ENCODE results near the gene PLEKHH2. TPM values are rescaled to one million over a fixed set of nuclear protein-coding genes. Genes with fewer than 3 reads are reported as not detected.

Gene PLEKHH2
- total and polyA plus RNA-seq, 2 of the 13 experiments (the other 11 are each of a cell fraction or from before 2014, with no cell fraction given): 1.1 to 3.0 TPM

DNA sequence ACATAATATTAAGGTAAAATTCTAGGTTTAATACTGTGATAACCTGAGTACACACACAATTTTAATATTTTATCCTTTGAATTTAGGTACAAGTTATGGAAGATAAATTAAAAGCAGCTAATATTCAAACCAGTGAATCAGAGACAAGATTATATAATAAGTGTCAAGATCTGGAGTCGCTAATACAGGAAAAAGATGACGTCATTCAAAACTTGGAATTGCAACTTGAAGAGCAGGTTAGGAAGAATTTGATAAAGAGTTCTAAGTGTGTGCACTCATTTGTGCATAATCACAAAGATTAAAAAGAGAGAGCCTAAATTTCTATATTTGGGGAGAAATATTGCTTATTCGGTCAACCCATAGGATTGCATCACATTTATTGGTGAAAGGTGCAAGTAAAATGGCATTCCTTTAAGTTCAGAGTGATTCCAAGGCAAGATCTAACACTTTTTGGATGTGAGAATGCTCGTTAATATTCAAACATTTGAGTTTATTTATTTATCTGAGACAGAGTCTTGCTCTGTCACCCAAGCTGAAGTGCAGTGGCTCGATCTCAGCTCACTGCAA lies 55.5 kb downstream of the PLEKHH2 start:
- no TSS peak for BruUV-seq (replicated peaks)
- no peak overlapping the region for H2AFZ ChIP-seq (ENCODE audit: low read length)
- no peak overlapping the region for H3K4me3 ChIP-seq (replicated peaks in 1 of 3; ENCODE audit: insufficient read depth in 1 of 3, low read depth in 2 of 3, low read length in 3 of 3)
- 69% methylated on average over 5 of the region's 5 CpGs for WGBS (ENCODE audit: low lambda C conversion rate)
- peak; percentile 36 for FAIRE-seq
- no peak overlapping the region for H3K4me2 ChIP-seq (ENCODE audit: low read depth, low read length)
- TF ChIP-seq CC2D1A (CRISPR knock-in tag; IDR thresholded peaks at IDR 0.05) (no peak), ZNF839 (CRISPR knock-in tag; IDR thresholded peaks at IDR 0.05; ENCODE audit: borderline replicate concordance) (no peak), CEBPB (IDR thresholded peaks at IDR 0.05; ENCODE audit: borderline replicate concordance, low read depth, low read length) (peak; percentile 52; the same call in 1 of the 2 replicates), ZNF24 (IDR thresholded peaks at IDR 0.05) (no peak), MLXIP (CRISPR knock-in tag; IDR thresholded peaks at IDR 0.05; ENCODE audit: borderline replicate concordance) (no peak), ZNF354B (CRISPR knock-in tag; IDR thresholded peaks at IDR 0.05) (no peak), HOXA7 (CRISPR knock-in tag; IDR thresholded peaks at IDR 0.05) (no peak), TBX2 (CRISPR knock-in tag; IDR thresholded peaks at IDR 0.05; ENCODE audit: borderline replicate concordance) (no peak), WIZ (CRISPR knock-in tag; IDR thresholded peaks at IDR 0.05) (no peak), ATF7 (IDR thresholded peaks at IDR 0.05) (peak; percentile 96), ATF7 (CRISPR knock-in tag; IDR thresholded peaks at IDR 0.05) (no peak), GFI1 (CRISPR knock-in tag; IDR thresholded peaks at IDR 0.05; ENCODE audit: borderline replicate concordance) (no peak), TAF1 (CRISPR knock-in tag; IDR thresholded peaks at IDR 0.05) (no peak), CREB1 (IDR thresholded peaks at IDR 0.05) (peak; percentile 77), CREB1 (CRISPR knock-in tag; IDR thresholded peaks at IDR 0.05) (no peak), ZNF660 (CRISPR knock-in tag; IDR thresholded peaks at IDR 0.05; ENCODE audit: borderline replicate concordance, low read depth) (no peak), ELF4 (CRISPR knock-in tag; IDR thresholded peaks at IDR 0.05; ENCODE audit: borderline replicate concordance) (no peak)
- TF ChIP-seq, protein P1, sequence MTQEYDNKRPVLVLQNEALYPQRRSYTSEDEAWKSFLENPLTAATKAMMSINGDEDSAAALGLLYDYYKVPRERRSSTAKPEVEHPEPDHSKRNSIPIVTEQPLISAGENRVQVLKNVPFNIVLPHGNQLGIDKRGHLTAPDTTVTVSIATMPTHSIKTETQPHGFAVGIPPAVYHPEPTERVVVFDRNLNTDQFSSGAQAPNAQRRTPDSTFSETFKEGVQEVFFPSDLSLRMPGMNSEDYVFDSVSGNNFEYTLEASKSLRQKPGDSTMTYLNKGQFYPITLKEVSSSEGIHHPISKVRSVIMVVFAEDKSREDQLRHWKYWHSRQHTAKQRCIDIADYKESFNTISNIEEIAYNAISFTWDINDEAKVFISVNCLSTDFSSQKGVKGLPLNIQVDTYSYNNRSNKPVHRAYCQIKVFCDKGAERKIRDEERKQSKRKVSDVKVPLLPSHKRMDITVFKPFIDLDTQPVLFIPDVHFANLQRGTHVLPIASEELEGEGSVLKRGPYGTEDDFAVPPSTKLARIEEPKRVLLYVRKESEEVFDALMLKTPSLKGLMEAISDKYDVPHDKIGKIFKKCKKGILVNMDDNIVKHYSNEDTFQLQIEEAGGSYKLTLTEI (CRISPR knock-in tag; conservative IDR thresholded peaks at IDR 0.05): no peak
- no peaks in the 10 kb centered on the region for H3K27me3 ChIP-seq (ENCODE audit: control insufficient read depth in 1 of 2, insufficient read depth in 2 of 2, low read length in 2 of 2)
- no peaks in the 10 kb centered on the region for H3K4me1 ChIP-seq (ENCODE audit: insufficient read depth, low read length)
- in situ Hi-C loops (cut with HindIII; ENCODE audit: extremely low pct_ligation_motif_present, low pct_unique_long_range_greater_than_20kb) (no loop called here), intact Hi-C loops (cut with micrococcal nuclease; ENCODE audit: unreplicated experiment) (no loop called here)
- no peaks in the 10 kb centered on the region for H4K20me1 ChIP-seq (ENCODE audit: insufficient read depth, low read length)
- ChIA-PET CTCF (ENCODE audit: low intra/inter-chr PET ratio, low total read pairs) (no interaction called here), POLR2A (no interaction called here)
- no peak overlapping the region for H3K27ac ChIP-seq (ENCODE audit: extremely low read length, insufficient read depth, low read length)
- H3K9me3 ChIP-seq (ENCODE audit: low read length): no peaks in the 10 kb centered on the region
- ATAC-seq: no peak
- H3K36me3 ChIP-seq (replicated peaks in 1 of 2; ENCODE audit: control insufficient read depth in 1 of 2, insufficient read depth in 2 of 2, low read length in 2 of 2): no peaks in the 10 kb centered on the region
- DNase-seq (ENCODE audit: low spot score): no peak
- no peaks in the 10 kb centered on the region for H3K79me2 ChIP-seq (ENCODE audit: insufficient read depth, low read length)
- no peak overlapping the region for H3K9ac ChIP-seq (ENCODE audit: insufficient read depth, low read depth, low read length)
